Measurements from ENCODE around the gene CASP8AP2. TPM values are rescaled to one million over a fixed set of nuclear protein-coding genes. Genes with fewer than 3 reads are reported as not detected.
"Not testable (repeated sequence)": the region's sequence is repeated elsewhere in the genome, so short reads cannot be mapped to it uniquely, and the experiment has no call there.

The CASP8AP2 gene
- total and polyA plus RNA-seq, 2 experiments from 2014 or later: 31.3 to 75.5 TPM

GRCh38 chr6:89828475-89828987 lies 1.1 kb upstream of the CASP8AP2 start:
- Histone ChIP-seq H3K27ac (ENCODE audit: low read depth) (peak overlapping the region; percentile 79), H2AFZ (peak overlapping the region; percentile 72), H3K4me2 (peak overlapping the region; percentile 85), H3K4me1 (ENCODE audit: insufficient read depth) (peaks cover 11% of the 10 kb centered on the region; the same call in 1 of the 2 replicates), H3K36me3 (ENCODE audit: insufficient read depth) (peaks cover 15% of the 10 kb centered on the region; the same call in 1 of the 2 replicates), H3K4me3 (peak overlapping the region; percentile 77), H3K79me2 (replicated peaks; ENCODE audit: insufficient read depth) (peaks cover 36% of the 10 kb centered on the region)
- peaks cover 32% of the 10 kb centered on the region for H3K36me3 Mint-ChIP-seq (ENCODE audit: low read depth)
- not testable (repeated sequence) for H3K27ac Mint-ChIP-seq; H4K20me1 ChIP-seq (replicated peaks; ENCODE audit: insufficient read depth); H3K27me3 ChIP-seq (ENCODE audit: insufficient read depth); H3F3A ChIP-seq (replicated peaks; ENCODE audit: low read depth); H3K4me1 Mint-ChIP-seq; H3K9me2 ChIP-seq (ENCODE audit: insufficient read depth); H3K9me3 Mint-ChIP-seq; DNase-seq (ENCODE audit: low spot score); ATAC-seq; H3K27me3 Mint-ChIP-seq (ENCODE audit: insufficient read depth, low read depth, poor library complexity)
- H3K4me3 Mint-ChIP-seq: peak overlapping the region; percentile 93

GRCh38 chr6:89828988-89829471 lies 650 bp upstream of the CASP8AP2 start:
- H3K27ac Mint-ChIP-seq: peak overlapping the region; percentile 81
- Histone ChIP-seq H3K4me1 (ENCODE audit: insufficient read depth) (peaks cover 11% of the 10 kb centered on the region; the same call in 1 of the 2 replicates), H3K79me2 (replicated peaks; ENCODE audit: insufficient read depth) (peaks cover 41% of the 10 kb centered on the region), H3K4me3 (peak overlapping the region; percentile 77), H3K36me3 (ENCODE audit: insufficient read depth) (peaks cover 20% of the 10 kb centered on the region; the same call in 1 of the 2 replicates), H3K27me3 (ENCODE audit: insufficient read depth) (no peaks in the 10 kb centered on the region), H3K9me2 (ENCODE audit: insufficient read depth) (no peaks in the 10 kb centered on the region), H2AFZ (peak overlapping the region; percentile 72), H3F3A (replicated peaks; ENCODE audit: low read depth) (peaks cover 7% of the 10 kb centered on the region), H3K27ac (ENCODE audit: low read depth) (peak overlapping the region; percentile 79), H3K4me2 (peak overlapping the region; percentile 85), H4K20me1 (replicated peaks; ENCODE audit: insufficient read depth) (peaks cover 8% of the 10 kb centered on the region)
- peaks cover 36% of the 10 kb centered on the region for H3K36me3 Mint-ChIP-seq (ENCODE audit: low read depth)
- peaks cover 5% of the 10 kb centered on the region for H3K27me3 Mint-ChIP-seq (ENCODE audit: insufficient read depth, low read depth, poor library complexity)
- TF ChIP-seq POLR2AphosphoS5 (IDR thresholded peaks at IDR 0.05; ENCODE audit: low read depth): no peak
- no peak for TF ChIP-seq EZH2phosphoT487 (IDR thresholded peaks at IDR 0.05; ENCODE audit: unreplicated experiment)
- TF ChIP-seq EZH2 (IDR thresholded peaks at IDR 0.05; ENCODE audit: low read depth, unreplicated experiment): no peak
- TF ChIP-seq ZNF114 (CRISPR knock-in tag; IDR thresholded peaks at IDR 0.05): no peak
- no peak for TF ChIP-seq NANOG (IDR thresholded peaks at IDR 0.05; ENCODE audit: borderline replicate concordance)
- no peak for TF ChIP-seq CREB1 (CRISPR knock-in tag; IDR thresholded peaks at IDR 0.05; ENCODE audit: low read depth)
- TF ChIP-seq ETS1 (IDR thresholded peaks at IDR 0.05): no peak
- TF ChIP-seq ZNF331 (CRISPR knock-in tag; IDR thresholded peaks at IDR 0.05; ENCODE audit: low read depth): no peak
- no peak for TF ChIP-seq STAT1 (IDR thresholded peaks at IDR 0.05; ENCODE audit: unreplicated experiment)
- no peaks in the 10 kb centered on the region for H3K9me3 Mint-ChIP-seq
- H3K4me1 Mint-ChIP-seq: no peaks in the 10 kb centered on the region; the same call in 2 of the 3 replicates
- DNase-seq (ENCODE audit: low spot score) (peak; percentile 49), ATAC-seq (peak; percentile 52)
- peak overlapping the region; percentile 93 for H3K4me3 Mint-ChIP-seq
